SH-SY5Y (cell line): Measurements from ENCODE around the gene B3GNT3.

Experiments used
- GATA2 ChIP-seq: IDR thresholded peaks from 2 replicates; pipeline ENCODE4 v1.6.1; 2011; ENCODE audit warnings: mild to moderate bottlenecking, low read depth, low read length
- GATA3 ChIP-seq: IDR thresholded peaks from 2 replicates; pipeline ENCODE4 v1.6.1; 2011; ENCODE audit warnings: low read depth, mild to moderate bottlenecking, low read length, moderate library complexity

GRCh38 chr19:17778968-17779929, 15.7 kb upstream of the B3GNT3 start:
- no peak for TF ChIP-seq GATA2
- TF ChIP-seq GATA3: no peak
